Measurements from ENCODE around the gene METTL5. TPM values are rescaled to one million over a fixed set of nuclear protein-coding genes. Genes with fewer than 3 reads are reported as not detected.
"Not testable (repeated sequence)": the region's sequence is repeated elsewhere in the genome, so short reads cannot be mapped to it uniquely, and the experiment has no call there.

The METTL5 gene
- polyA plus RNA-seq (2013, experiment 1 of 2), result 77.9 TPM
- 87.5 TPM for polyA plus RNA-seq (2013, experiment 2 of 2)

- 1 to 5% methylated on average over 43 to 57 of the region's 61 CpGs for WGBS, 2 experiments (ENCODE audit: insufficient coverage in 2 of 2)
- peaks cover 27% of the 10 kb centered on the region for H3K36me3 ChIP-seq (ENCODE audit: control insufficient read depth, insufficient read depth, low read length)
- H3K27ac ChIP-seq (ENCODE audit: low read depth, low read length, severe bottlenecking), result no peak within 1 kb of the TSS
- no peaks in the 10 kb centered on the region for H3K9me3 ChIP-seq (ENCODE audit: control insufficient read depth, low read length)
- H3K4me1 ChIP-seq (ENCODE audit: control insufficient read depth, insufficient read depth, low read length, poor library complexity, severe bottlenecking), result peaks cover 9% of the 10 kb centered on the region
- H3K4me3 ChIP-seq (ENCODE audit: extremely low read depth, insufficient read depth, low read length, poor library complexity, severe bottlenecking), result peak within 1 kb of the TSS; percentile 76
Measured at GRCh38 chr2:169824373-169825333, at the start of gene METTL5. Gene METTL5, minus strand, starts transcription at chr2:169824905. Its CDS starts 308 bp downstream, at chr2:169824597.

GRCh38 chr2:169871994-169872393, 47.3 kb upstream of the METTL5 start:
- no CpG with 5 or more reads among the region's 1 CpG for WGBS, 2 experiments (ENCODE audit: insufficient coverage in 2 of 2)
- H3K4me1 ChIP-seq (ENCODE audit: control insufficient read depth, insufficient read depth, low read length, poor library complexity, severe bottlenecking), result no peaks in the 10 kb centered on the region
- H3K9me3 ChIP-seq (ENCODE audit: control insufficient read depth, low read length), result no peaks in the 10 kb centered on the region
- peaks cover 5% of the 10 kb centered on the region for H3K36me3 ChIP-seq (ENCODE audit: control insufficient read depth, insufficient read depth, low read length)
- no peak overlapping the region for H3K27ac ChIP-seq (ENCODE audit: low read depth, low read length, severe bottlenecking)
- no peak overlapping the region for H3K4me3 ChIP-seq (ENCODE audit: extremely low read depth, insufficient read depth, low read length, poor library complexity, severe bottlenecking)

DNA sequence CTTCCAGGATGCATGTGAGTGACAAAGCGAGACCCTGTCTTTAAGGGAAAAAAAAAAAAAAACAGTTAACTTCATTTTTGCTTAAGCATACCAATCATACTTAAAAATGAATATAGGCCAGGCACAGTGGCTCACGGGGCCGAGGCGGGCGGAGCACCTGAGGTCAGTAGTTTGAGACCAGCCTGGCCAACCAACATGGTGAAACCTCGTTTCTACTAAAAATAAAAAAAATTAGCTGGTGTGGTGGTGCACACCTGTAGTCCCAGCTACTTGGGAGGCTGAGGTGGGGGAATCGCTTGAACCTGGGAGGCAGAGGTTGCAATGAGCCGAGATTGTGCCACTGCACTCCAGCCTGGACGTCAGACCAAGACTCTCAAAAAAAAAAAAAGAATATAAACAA, 46.7 kb upstream of the METTL5 start:
- not testable (repeated sequence) for H3K27ac ChIP-seq (ENCODE audit: low read depth, low read length, severe bottlenecking); H3K4me1 ChIP-seq (ENCODE audit: control insufficient read depth, insufficient read depth, low read length, poor library complexity, severe bottlenecking); H3K4me3 ChIP-seq (ENCODE audit: extremely low read depth, insufficient read depth, low read length, poor library complexity, severe bottlenecking); H3K9me3 ChIP-seq (ENCODE audit: control insufficient read depth, low read length); H3K36me3 ChIP-seq (ENCODE audit: control insufficient read depth, insufficient read depth, low read length)
- 82% methylated on average over 4 of the region's 9 CpGs; no CpG with 5 or more reads in 1 of the 2 experiments for WGBS, 2 experiments (ENCODE audit: insufficient coverage in 2 of 2)

GRCh38 chr2:169868951-169869350, 44.2 kb upstream of the METTL5 start:
- H3K36me3 ChIP-seq (ENCODE audit: control insufficient read depth, insufficient read depth, low read length), result no peaks in the 10 kb centered on the region
- H3K4me1 ChIP-seq (ENCODE audit: control insufficient read depth, insufficient read depth, low read length, poor library complexity, severe bottlenecking), result no peaks in the 10 kb centered on the region
- 97% methylated on average over 4 to 7 of the region's 7 CpGs for WGBS, 2 experiments (ENCODE audit: insufficient coverage in 2 of 2)
- H3K27ac ChIP-seq (ENCODE audit: low read depth, low read length, severe bottlenecking), result no peak overlapping the region
- H3K9me3 ChIP-seq (ENCODE audit: control insufficient read depth, low read length), result no peaks in the 10 kb centered on the region
- H3K4me3 ChIP-seq (ENCODE audit: extremely low read depth, insufficient read depth, low read length, poor library complexity, severe bottlenecking), result no peak overlapping the region

- no peak overlapping the region for H3K4me3 ChIP-seq (ENCODE audit: extremely low read depth, insufficient read depth, low read length, poor library complexity, severe bottlenecking)
- no peak overlapping the region for H3K27ac ChIP-seq (ENCODE audit: low read depth, low read length, severe bottlenecking)
- H3K36me3 ChIP-seq (ENCODE audit: control insufficient read depth, insufficient read depth, low read length), result no peaks in the 10 kb centered on the region
- H3K4me1 ChIP-seq (ENCODE audit: control insufficient read depth, insufficient read depth, low read length, poor library complexity, severe bottlenecking), result no peaks in the 10 kb centered on the region
- WGBS, 2 experiments (ENCODE audit: insufficient coverage in 2 of 2), result 83% methylated on average over 1 of the region's 3 CpGs; no CpG with 5 or more reads in 1 of the 2 experiments
- H3K9me3 ChIP-seq (ENCODE audit: control insufficient read depth, low read length), result no peaks in the 10 kb centered on the region
Measured at GRCh38 chr2:169867579-169867978, 42.9 kb upstream of the METTL5 start.

DNA sequence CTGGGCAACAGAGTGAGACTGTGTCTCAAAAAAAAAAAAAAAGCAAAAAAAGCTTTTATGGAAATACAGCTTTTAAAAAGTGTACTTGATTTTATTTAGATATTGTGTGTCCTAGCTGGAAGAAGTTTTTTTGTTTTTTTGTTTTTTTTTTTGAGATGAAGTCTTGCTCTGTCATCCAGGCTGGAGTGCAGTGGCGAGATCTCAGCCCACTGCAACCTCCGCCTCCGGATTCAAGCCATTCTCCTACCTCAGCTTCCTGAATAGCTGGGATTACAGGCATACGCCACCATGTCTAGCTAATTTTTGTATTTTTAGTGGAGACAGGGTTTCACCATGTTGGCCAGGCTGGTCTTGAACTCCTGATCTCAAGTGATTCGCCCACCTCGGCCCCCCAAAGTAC, 41.5 kb upstream of the METTL5 start:
- H3K4me3 ChIP-seq (ENCODE audit: extremely low read depth, insufficient read depth, low read length, poor library complexity, severe bottlenecking), result not testable (repeated sequence)

DNA sequence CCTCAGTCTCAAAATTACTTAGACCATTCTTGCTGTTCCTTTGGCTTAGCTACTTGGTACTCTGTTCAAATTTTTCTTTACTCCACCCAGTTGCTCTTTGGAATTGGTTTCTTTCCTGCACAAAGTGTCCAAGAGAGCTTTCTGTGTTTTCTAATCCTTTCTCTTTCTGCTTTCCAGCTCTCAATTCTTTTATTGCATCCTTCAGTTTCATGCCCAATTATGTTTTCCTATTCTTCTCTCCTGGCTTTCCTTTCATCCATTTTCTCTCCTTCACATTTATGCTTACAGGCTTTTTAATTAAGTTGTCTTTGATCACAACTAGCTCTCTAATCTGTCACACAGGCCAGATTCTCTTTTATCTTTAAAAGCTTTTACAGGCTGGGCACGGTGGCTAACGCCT, 40.8 kb upstream of the METTL5 start:
- no peaks in the 10 kb centered on the region for H3K4me1 ChIP-seq (ENCODE audit: control insufficient read depth, insufficient read depth, low read length, poor library complexity, severe bottlenecking)
- 81 to 96% methylated on average over 2 of the region's 2 CpGs for WGBS, 2 experiments (ENCODE audit: insufficient coverage in 2 of 2)

More for the DNA sequence above, 41.5 kb upstream of the METTL5 start:
- not testable (repeated sequence) for H3K27ac ChIP-seq (ENCODE audit: low read depth, low read length, severe bottlenecking); H3K9me3 ChIP-seq (ENCODE audit: control insufficient read depth, low read length); H3K4me1 ChIP-seq (ENCODE audit: control insufficient read depth, insufficient read depth, low read length, poor library complexity, severe bottlenecking); H3K36me3 ChIP-seq (ENCODE audit: control insufficient read depth, insufficient read depth, low read length)
- WGBS, 2 experiments (ENCODE audit: insufficient coverage in 2 of 2), result 85 to 100% methylated on average over 4 of the region's 6 CpGs

DNA sequence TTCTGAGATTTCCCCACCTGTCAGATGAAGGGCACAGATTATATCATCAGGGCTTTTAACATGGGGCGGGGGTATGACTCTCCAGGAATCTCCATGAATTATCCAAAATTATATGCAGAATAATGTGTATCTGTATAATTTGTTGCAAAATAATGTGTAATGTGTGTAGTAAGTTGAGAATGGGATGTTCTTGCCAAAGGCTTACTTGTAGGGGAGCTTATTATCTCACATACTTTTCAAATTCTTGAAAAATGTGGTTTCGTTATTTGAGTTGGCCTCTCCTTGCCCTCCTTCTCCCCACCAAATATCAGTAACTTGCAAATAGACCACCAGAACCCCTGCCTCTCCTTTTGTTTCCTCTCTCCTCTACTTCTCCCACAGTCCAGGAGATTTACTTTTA, 38.1 kb upstream of the METTL5 start:
- Histone ChIP-seq H3K4me3 (ENCODE audit: extremely low read depth, insufficient read depth, low read length, poor library complexity, severe bottlenecking) (no peak overlapping the region), H3K36me3 (ENCODE audit: control insufficient read depth, insufficient read depth, low read length) (no peaks in the 10 kb centered on the region), H3K4me1 (ENCODE audit: control insufficient read depth, insufficient read depth, low read length, poor library complexity, severe bottlenecking) (no peaks in the 10 kb centered on the region), H3K9me3 (ENCODE audit: control insufficient read depth, low read length) (no peaks in the 10 kb centered on the region), H3K27ac (ENCODE audit: low read depth, low read length, severe bottlenecking) (no peak overlapping the region)
- WGBS, 2 experiments (ENCODE audit: insufficient coverage in 2 of 2), result no CpG with 5 or more reads among the region's 2 CpGs

More for the DNA sequence above, 40.8 kb upstream of the METTL5 start:
- no peak overlapping the region for H3K27ac ChIP-seq (ENCODE audit: low read depth, low read length, severe bottlenecking)
- H3K36me3 ChIP-seq (ENCODE audit: control insufficient read depth, insufficient read depth, low read length), result no peaks in the 10 kb centered on the region
- no peaks in the 10 kb centered on the region for H3K9me3 ChIP-seq (ENCODE audit: control insufficient read depth, low read length)
- H3K4me3 ChIP-seq (ENCODE audit: extremely low read depth, insufficient read depth, low read length, poor library complexity, severe bottlenecking), result no peak overlapping the region

- H3K9me3 ChIP-seq (ENCODE audit: control insufficient read depth, low read length), result no peaks in the 10 kb centered on the region
- H3K27ac ChIP-seq (ENCODE audit: low read depth, low read length, severe bottlenecking), result no peak overlapping the region
- no peaks in the 10 kb centered on the region for H3K36me3 ChIP-seq (ENCODE audit: control insufficient read depth, insufficient read depth, low read length)
- 77 to 100% methylated on average over 2 to 3 of the region's 4 CpGs for WGBS, 2 experiments (ENCODE audit: insufficient coverage in 2 of 2)
- no peaks in the 10 kb centered on the region for H3K4me1 ChIP-seq (ENCODE audit: control insufficient read depth, insufficient read depth, low read length, poor library complexity, severe bottlenecking)
- H3K4me3 ChIP-seq (ENCODE audit: extremely low read depth, insufficient read depth, low read length, poor library complexity, severe bottlenecking), result no peak overlapping the region
Measured at GRCh38 chr2:169860149-169860548, 35.4 kb upstream of the METTL5 start.

DNA sequence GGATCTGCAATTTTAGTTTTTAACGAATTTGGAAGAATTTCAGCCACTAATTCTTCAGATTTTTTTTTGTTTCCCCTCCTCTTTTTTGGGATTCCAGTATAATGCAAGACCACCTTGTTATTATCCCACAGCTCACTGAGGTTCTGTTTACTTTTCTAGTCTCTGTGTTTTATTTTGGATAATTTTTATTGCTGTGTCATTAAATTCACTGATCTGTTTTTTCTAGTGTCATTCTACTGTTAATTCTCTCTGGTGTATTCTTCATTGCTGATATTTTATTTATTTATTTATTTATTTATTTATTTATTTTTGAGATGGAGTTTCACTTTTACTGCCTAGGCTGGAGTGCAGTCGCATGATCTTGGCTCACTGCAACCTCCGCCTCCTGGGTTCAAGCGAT, 34.7 kb upstream of the METTL5 start:
- Histone ChIP-seq H3K4me3 (ENCODE audit: extremely low read depth, insufficient read depth, low read length, poor library complexity, severe bottlenecking) (no peak overlapping the region), H3K36me3 (ENCODE audit: control insufficient read depth, insufficient read depth, low read length) (no peaks in the 10 kb centered on the region), H3K4me1 (ENCODE audit: control insufficient read depth, insufficient read depth, low read length, poor library complexity, severe bottlenecking) (no peaks in the 10 kb centered on the region), H3K27ac (ENCODE audit: low read depth, low read length, severe bottlenecking) (no peak overlapping the region), H3K9me3 (ENCODE audit: control insufficient read depth, low read length) (no peaks in the 10 kb centered on the region)
- WGBS, 2 experiments (ENCODE audit: insufficient coverage in 2 of 2), result 89 to 96% methylated on average over 3 to 4 of the region's 4 CpGs
